AG08396 (cell line): ENCODE results near the gene RHOA.

Source experiments
- DNase-seq: peaks from one replicate; pipeline ENCODE4 v3.0.0; 2012; ENCODE audit warnings: low spot score, mixed read lengths

RHOA gene

DNA sequence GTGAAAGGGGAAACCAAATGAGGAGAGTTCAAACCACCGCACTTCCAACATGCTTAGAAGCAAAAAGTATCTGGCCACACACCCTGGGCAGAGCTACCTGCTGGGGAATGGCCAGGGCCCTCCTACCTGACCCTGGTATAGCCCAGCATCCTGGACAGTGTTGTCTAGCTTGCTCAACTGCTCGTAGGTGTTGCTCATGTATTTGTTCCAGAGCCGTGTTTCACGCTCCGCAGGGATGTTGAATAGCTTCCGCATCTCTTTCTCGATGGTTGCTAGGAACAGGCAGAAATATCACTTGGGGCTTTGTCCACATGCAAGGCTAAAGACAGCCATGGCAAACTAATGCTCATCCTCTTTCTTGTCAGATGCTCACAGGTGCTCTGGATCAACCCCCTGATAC, 87.0 kb downstream of the RHOA start:
- DNase-seq = no peak

DNA sequence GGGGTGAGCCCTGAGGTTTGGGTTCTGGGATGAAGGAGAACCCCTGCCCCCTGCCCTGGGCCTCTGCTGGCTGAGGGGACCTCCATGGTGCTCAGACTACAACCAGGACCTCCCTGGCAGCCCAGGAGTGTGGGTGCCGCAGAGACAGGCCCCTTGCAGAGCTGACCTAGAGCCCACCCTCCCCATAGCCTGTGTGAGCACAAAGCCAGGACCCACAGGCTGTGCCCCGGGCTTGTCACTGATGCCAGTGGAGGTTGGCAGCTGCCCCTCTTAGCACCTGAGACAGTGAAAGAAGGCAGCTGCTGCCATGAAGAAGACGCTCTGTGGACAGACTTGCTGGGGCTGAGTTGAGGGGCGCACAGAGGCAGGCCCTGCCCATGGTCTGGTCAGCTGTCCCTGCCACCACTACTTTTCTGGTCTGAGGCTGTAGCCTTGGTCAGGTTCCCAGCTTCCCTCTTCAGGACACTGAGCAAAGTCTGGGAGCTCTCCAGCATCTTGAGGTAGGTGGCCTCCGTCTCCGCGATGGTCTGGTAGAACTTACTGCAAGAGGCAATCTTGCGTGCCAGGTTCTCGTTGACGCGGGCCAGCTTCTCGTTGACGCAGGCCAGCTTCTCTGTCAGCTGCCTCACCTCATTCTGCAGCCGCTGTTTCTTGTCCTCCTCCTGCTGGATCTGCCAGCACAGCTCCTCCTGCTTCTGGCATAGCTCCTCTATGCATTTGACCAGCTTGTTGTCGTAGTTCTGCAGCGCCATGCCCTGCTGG, 94.9 kb downstream of the RHOA start:
- DNase-seq = no peak

DNA sequence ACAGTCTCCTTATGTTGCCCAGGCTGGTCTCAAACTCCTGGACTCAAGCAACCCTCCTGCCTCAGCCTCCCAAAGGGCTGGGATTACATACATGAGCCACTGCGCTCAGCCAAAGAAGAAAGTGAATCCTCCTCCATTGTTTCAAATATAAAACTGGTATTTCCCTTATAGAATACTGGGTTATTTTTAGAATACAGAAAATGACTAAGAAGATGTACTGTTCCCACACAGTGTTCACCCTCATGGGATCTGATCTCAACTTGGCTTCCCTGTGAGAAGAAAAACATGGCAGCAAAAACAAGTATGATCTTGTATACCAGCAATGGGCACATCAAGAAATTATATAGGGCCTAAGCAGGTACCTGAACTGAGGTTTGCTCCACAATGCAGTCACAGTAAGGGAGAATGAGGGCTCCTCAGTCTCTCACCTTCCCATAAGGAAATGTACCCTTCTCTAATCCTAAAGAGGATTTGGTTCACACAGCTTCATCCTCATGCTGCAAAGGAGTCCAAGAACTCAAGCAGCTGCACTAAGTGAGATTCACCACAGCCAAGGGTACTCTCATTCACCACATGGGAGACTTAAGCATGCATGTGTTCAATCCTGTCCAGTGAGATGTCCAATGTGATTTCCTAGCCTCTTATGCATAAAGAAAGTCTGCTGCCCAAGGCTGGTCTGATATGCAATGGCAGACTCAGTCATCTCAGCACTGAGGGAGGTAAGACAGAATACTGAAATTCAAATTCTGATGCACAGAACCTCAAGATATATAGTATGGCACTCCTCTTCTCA, 97.7 kb downstream of the RHOA start:
- no peak for DNase-seq

DNA sequence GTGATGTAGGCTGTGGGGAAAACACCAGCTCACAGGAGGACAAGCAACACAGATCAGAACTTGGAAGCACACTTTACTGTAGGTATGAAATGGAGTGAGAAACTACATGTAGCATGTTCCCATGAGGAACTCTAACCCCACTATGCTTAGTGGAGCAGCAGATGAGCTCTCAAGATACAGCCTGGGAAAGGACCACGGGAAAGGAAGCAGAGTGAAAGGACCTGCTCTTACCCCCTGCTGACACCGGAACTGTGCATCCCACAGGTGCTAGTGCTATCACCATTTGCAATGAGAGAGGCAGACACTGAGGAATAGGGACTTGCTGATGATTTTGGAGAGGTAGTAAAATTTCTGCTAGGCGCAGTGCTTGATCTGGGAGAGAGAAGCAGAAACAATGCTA, 100.5 kb downstream of the RHOA start:
- no peak for DNase-seq

DNA sequence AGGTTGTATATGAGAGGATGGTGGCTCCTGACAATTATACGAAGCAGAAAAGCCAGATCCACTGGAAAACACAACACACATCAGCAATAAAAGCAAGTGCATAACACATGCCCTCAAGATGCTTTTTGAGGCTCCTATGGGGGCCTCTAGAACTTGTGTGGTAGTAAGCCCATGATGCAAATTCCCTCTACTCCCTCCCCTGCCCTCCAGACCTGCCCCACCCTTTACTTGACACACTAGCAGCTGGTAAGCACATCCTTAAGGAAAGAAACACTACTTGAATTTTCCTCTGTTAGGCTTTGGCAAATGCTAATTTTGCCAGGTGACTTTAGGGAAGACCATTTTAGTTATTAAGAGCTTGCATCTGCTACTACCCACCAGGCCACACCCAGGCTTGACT, 101.1 kb downstream of the RHOA start:
- DNase-seq = no peak
